GM12878 (cell line): Measurements from ENCODE around the gene CDH5. TPM values are rescaled to one million over a fixed set of nuclear protein-coding genes. Genes with fewer than 3 reads are reported as not detected.

Experiments used
- ATAC-seq: fragments of 200-7000 bp; cut with Tn5 transposase; 3 replicates; pipeline ENCODE4 v1.9.1; 2020; ENCODE audit warnings: mild to moderate bottlenecking, moderate library complexity
- BruUV-seq: library from RNA; stranded (reverse); fragments of 400-500 nt; replicated peaks from 2 replicates; lab custom pipeline; 2021; lab: Mats Ljungman, UMichigan
- CTCF ChIA-PET: fragments of 300-600 bp; sonication (Branson Sonifier 250); formaldehyde crosslinking; extraction: SDS; loops from one replicate; lab custom pipeline; 2021; ENCODE audit warnings: inconsistent platforms; lab: Yijun Ruan, JAX
- POLR2A ChIA-PET: fragments of 350-600 bp; formaldehyde crosslinking; extraction: SDS; loops from one replicate; lab custom pipeline; 2021; ENCODE audit warnings: inconsistent platforms; lab: Charles Lee
- RAD21 ChIA-PET: fragments of 300-600 bp; sonication (Branson Sonifier 250); formaldehyde crosslinking; loops from one replicate; lab custom pipeline; 2023; ENCODE audit warnings: antibody characterized with exemption; ENCODE audit not compliant: unreplicated experiment; lab: Charles Lee
- SMC1A ChIA-PET: fragments of 300-600 bp; sonication (Branson Sonifier 250); formaldehyde crosslinking; loops from one replicate; lab custom pipeline; 2023; ENCODE audit not compliant: unreplicated experiment, uncharacterized antibody; lab: Charles Lee
- DNase-seq: peaks from one replicate; pipeline ENCODE4 v3.0.0-alpha.2; 2011; ENCODE audit warnings: low read depth, low spot score
- FAIRE-seq: peaks from 3 replicates; lab custom pipeline; 2011; peaks lifted over from hg19 to GRCh38; lab: Jason Lieb, UNC
- H2AFZ ChIP-seq: 2 replicates; pipeline ENCODE4 v1.6.0; 2011; ENCODE audit warnings: low read depth, low read length, control low read depth; ENCODE audit not compliant: control insufficient read depth
- H3K27ac ChIP-seq: 2 replicates; pipeline ENCODE4 v1.5.1; 2011; ENCODE audit warnings: control low read depth; ENCODE audit not compliant: control insufficient read depth, insufficient read depth
- H3K27me3 ChIP-seq, 2 experiments: replicated peaks in 1 of 2; 2 replicates each; pipeline versions ENCODE4 v1.6.0 to v1.6.1; 2011; ENCODE audit warnings: low read length in 1 of 2; ENCODE audit not compliant: control insufficient read depth in 2 of 2, insufficient read depth in 2 of 2
- H3K36me3 ChIP-seq, 2 experiments: 2 replicates each; pipeline ENCODE4 v1.5.1; 2011; ENCODE audit warnings: low read length in 1 of 2; ENCODE audit not compliant: control insufficient read depth in 2 of 2, insufficient read depth in 2 of 2
- H3K4me1 ChIP-seq: 2 replicates; pipeline ENCODE4 v1.6.1; 2011; ENCODE audit warnings: mild to moderate bottlenecking, low read length, moderate library complexity, mixed read lengths; ENCODE audit not compliant: control insufficient read depth, insufficient read depth
- H3K4me2 ChIP-seq: 2 replicates; pipeline ENCODE4 v1.6.0; 2011; ENCODE audit warnings: control low read depth; ENCODE audit not compliant: control insufficient read depth, insufficient read depth
- H3K4me3 ChIP-seq: fragments of 200-600 bp; sonication (generic); 2 replicates; pipeline ENCODE4 v1.5.1; 2016
- H3K79me2 ChIP-seq: 2 replicates; pipeline ENCODE4 v1.6.0; 2011; ENCODE audit warnings: low read length; ENCODE audit not compliant: control insufficient read depth, insufficient read depth
- H3K9ac ChIP-seq: 2 replicates; pipeline ENCODE4 v1.8.0; 2011; ENCODE audit warnings: low read length, control low read depth, mixed read lengths; ENCODE audit not compliant: control insufficient read depth, insufficient read depth
- H3K9me3 ChIP-seq: replicated peaks from 3 replicates; pipeline ENCODE4 v1.5.1; 2011; ENCODE audit warnings: mild to moderate bottlenecking, low read length; ENCODE audit not compliant: control insufficient read depth, insufficient read depth
- H4K20me1 ChIP-seq: 2 replicates; pipeline ENCODE4 v1.6.0; 2011; ENCODE audit not compliant: control insufficient read depth, insufficient read depth
- BMI1 ChIP-seq: fragments of 450-650 bp; IDR thresholded peaks from 2 replicates; pipeline ENCODE4 v1.6.1; 2016; ENCODE audit warnings: mild to moderate bottlenecking, moderate library complexity, borderline replicate concordance
- CEBPB ChIP-seq, 2 experiments: fragments of 150-350 bp in 1 of 2; IDR thresholded peaks; 2 replicates each; pipeline ENCODE4 v1.6.1; 2012 to 2014; ENCODE audit warnings: low read depth in 2 of 2, low read length in 2 of 2, borderline replicate concordance in 1 of 2, inconsistent platforms in 1 of 2
- KLF5 ChIP-seq: fragments of 450-650 bp; IDR thresholded peaks from 2 replicates; pipeline ENCODE4 v1.6.1; 2014; ENCODE audit warnings: mild to moderate bottlenecking; ENCODE audit not compliant: partially characterized antibody
- NFXL1 ChIP-seq: fragments of 450-650 bp; IDR thresholded peaks from 2 replicates; pipeline ENCODE4 v1.6.1; 2017; ENCODE audit warnings: antibody characterized with exemption, mild to moderate bottlenecking, borderline replicate concordance
- RBBP5 ChIP-seq: fragments of 200-600 bp; sonication (generic); conservative IDR thresholded peaks from 2 replicates; pipeline ENCODE4 v1.6.1; 2016
- SMAD5 ChIP-seq: IDR thresholded peaks from 2 replicates; pipeline ENCODE4 v1.6.1; 2016; ENCODE audit warnings: antibody characterized with exemption, low read depth
- SREBF2 ChIP-seq: IDR thresholded peaks from 2 replicates; pipeline ENCODE4 v1.6.1; 2012; ENCODE audit warnings: mild to moderate bottlenecking, low read length
- ZNF384 ChIP-seq: IDR thresholded peaks from 2 replicates; pipeline ENCODE4 v1.6.1; 2012; ENCODE audit warnings: low read depth, mild to moderate bottlenecking, low read length, improper control_type of control experiment, borderline replicate concordance
- ZNF622 ChIP-seq: fragments of 450-650 bp; IDR thresholded peaks from 2 replicates; pipeline ENCODE4 v1.6.1; 2017; ENCODE audit warnings: mild to moderate bottlenecking, inconsistent platforms
- WGBS: methylation state at CpG from one replicate; pipeline ENCODE4 v1.1.6; 2016; ENCODE audit warnings: low lambda C conversion rate; ENCODE audit not compliant: insufficient replicate concordance, insufficient coverage; ENCODE audit errors: missing lambda C conversion rate; 5-methylcytosine and 5-hydroxymethylcytosine counted together
- in situ Hi-C: fragments of 300-500 bp; cut with MboI; formaldehyde crosslinking; loops from 9 replicates; pipeline ENCODE4 v1.14.3; 2018; ENCODE audit warnings: mixed read lengths
- intact Hi-C: fragments of 100-400 bp; cut with micrococcal nuclease; formaldehyde crosslinking; loops from one replicate; pipeline ENCODE4 v1.14.2; 2022; ENCODE audit not compliant: unreplicated experiment
- polyA plus RNA-seq, 11 experiments: library from polyadenylated mRNA; depleted of rRNA in 4 of 11; unstranded in 6 of 11; stranded (reverse) in 5 of 11; fragments of >200 nt; fragmentation: Nextera tagmentation in 4 of 11; fragmentation: Illumina TruSeq in 1 of 11; extraction: Ambion mirVana in 4 of 11; extraction: Trizol in 1 of 11; gene quantifications; 1 replicate in 1 of 11; 2 replicates in 10 of 11; pipeline versions ENCODE4 v1.2.1 to v1.2.3, GENCODE V29; 2011 to 2016; ENCODE audit warnings: inconsistent platforms in 2 of 11, missing spikeins in 2 of 11, low read depth in 1 of 11
- total RNA-seq, 4 experiments: library from RNA; depleted of rRNA in 3 of 4; stranded (reverse); fragments of >200 nt in 3 of 4; fragmentation: Illumina TruSeq in 1 of 4; extraction: Trizol in 1 of 4; gene quantifications; 2 replicates each; pipeline versions ENCODE4 v1.2.1 to v1.2.3, GENCODE V29; 2013 to 2021
- TF ChIP-seq, protein P1 (sequence below): fragments of 450-650 bp; IDR thresholded peaks from 2 replicates; pipeline ENCODE4 v1.6.1; 2017; ENCODE audit warnings: mild to moderate bottlenecking, moderate library complexity
- TF ChIP-seq, protein P2 (sequence below): fragments of 150-350 bp; IDR thresholded peaks from 2 replicates; pipeline ENCODE4 v1.6.1; 2016; ENCODE audit warnings: low read depth, low read length
- TF ChIP-seq, protein P3 (sequence below): fragments of 450-650 bp; IDR thresholded peaks from 2 replicates; pipeline ENCODE4 v1.6.1; 2018; ENCODE audit warnings: mild to moderate bottlenecking, low read depth, moderate library complexity; ENCODE audit not compliant: partially characterized antibody
- TF ChIP-seq, protein P4 (sequence below): IDR thresholded peaks from 2 replicates; pipeline ENCODE4 v1.6.1; 2011; ENCODE audit warnings: low read depth, mild to moderate bottlenecking, low read length, moderate library complexity, borderline replicate concordance; ENCODE audit errors: extremely low read depth

Gene CDH5
- total and polyA plus RNA-seq, 10 of the 15 experiments (the other 5 are each of a cell fraction or from before 2014, with no cell fraction given), result not detected

DNA sequence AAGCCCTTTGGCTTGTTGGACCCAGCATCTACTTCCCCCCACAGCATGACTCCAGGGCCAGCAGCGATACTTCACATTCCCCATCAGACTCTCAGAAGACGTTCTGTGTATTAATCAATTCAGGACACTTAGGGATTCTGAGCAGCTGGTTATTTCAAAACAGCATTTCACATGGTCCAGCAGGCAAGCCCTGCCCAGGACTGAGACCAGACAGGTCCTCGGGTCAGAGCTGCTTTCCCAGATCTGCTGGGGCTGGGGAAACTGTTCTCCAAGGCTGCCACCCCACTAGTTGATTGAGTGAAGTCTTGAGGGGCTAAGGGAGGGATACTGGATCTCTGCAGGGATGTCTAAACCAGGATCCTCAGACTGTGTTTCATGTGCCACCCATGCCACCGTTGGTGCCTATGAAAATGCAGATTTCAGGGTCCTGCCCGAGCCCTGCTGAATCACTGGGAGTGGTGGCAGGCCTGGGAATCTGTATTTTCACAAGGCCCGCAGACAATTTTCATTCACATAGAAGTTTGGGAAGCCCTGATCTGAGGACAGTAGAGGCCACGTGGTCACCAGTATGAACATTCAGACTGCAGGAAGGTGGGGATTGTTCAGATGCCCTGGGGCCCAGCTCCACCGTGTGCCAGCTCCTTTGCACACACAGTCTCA lies 40.6 kb upstream of the CDH5 start:
- DNase-seq (no peak), ATAC-seq (no peak), FAIRE-seq (no peak)
- Histone ChIP-seq H3K4me1 (no peaks in the 10 kb centered on the region), H3K4me2 (no peak overlapping the region), H3K9ac (no peak overlapping the region), H2AFZ (no peak overlapping the region), H3K9me3 (no peaks in the 10 kb centered on the region), H3K4me3 (no peak overlapping the region), H3K27me3 (no peaks in the 10 kb centered on the region; a peak in 1 of 4 replicates), H3K27ac (no peak overlapping the region), H4K20me1 (no peaks in the 10 kb centered on the region), H3K36me3 (no peaks in the 10 kb centered on the region), H3K79me2 (no peaks in the 10 kb centered on the region)
- SMC1A ChIA-PET, result no interaction called here
- intact Hi-C loops, result no loop called here
- WGBS, result 35% methylated on average over 8 of the region's 8 CpGs
- CTCF ChIA-PET, result interaction anchor here (1.5 to 1.6 kb wide), 2 partner anchors 16 to 18 kb away, joined by 3 read pairs; no protein-coding TSS in a partner anchor
- RAD21 ChIA-PET, result no interaction called here
- BruUV-seq, result no TSS peak
- POLR2A ChIA-PET, result no interaction called here
- in situ Hi-C loops, result no loop called here
- TF ChIP-seq, protein P1, sequence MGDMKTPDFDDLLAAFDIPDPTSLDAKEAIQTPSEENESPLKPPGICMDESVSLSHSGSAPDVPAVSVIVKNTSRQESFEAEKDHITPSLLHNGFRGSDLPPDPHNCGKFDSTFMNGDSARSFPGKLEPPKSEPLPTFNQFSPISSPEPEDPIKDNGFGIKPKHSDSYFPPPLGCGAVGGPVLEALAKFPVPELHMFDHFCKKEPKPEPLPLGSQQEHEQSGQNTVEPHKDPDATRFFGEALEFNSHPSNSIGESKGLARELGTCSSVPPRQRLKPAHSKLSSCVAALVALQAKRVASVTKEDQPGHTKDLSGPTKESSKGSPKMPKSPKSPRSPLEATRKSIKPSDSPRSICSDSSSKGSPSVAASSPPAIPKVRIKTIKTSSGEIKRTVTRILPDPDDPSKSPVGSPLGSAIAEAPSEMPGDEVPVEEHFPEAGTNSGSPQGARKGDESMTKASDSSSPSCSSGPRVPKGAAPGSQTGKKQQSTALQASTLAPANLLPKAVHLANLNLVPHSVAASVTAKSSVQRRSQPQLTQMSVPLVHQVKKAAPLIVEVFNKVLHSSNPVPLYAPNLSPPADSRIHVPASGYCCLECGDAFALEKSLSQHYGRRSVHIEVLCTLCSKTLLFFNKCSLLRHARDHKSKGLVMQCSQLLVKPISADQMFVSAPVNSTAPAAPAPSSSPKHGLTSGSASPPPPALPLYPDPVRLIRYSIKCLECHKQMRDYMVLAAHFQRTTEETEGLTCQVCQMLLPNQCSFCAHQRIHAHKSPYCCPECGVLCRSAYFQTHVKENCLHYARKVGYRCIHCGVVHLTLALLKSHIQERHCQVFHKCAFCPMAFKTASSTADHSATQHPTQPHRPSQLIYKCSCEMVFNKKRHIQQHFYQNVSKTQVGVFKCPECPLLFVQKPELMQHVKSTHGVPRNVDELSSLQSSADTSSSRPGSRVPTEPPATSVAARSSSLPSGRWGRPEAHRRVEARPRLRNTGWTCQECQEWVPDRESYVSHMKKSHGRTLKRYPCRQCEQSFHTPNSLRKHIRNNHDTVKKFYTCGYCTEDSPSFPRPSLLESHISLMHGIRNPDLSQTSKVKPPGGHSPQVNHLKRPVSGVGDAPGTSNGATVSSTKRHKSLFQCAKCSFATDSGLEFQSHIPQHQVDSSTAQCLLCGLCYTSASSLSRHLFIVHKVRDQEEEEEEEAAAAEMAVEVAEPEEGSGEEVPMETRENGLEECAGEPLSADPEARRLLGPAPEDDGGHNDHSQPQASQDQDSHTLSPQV, result no peak
- TF ChIP-seq, protein P2, sequence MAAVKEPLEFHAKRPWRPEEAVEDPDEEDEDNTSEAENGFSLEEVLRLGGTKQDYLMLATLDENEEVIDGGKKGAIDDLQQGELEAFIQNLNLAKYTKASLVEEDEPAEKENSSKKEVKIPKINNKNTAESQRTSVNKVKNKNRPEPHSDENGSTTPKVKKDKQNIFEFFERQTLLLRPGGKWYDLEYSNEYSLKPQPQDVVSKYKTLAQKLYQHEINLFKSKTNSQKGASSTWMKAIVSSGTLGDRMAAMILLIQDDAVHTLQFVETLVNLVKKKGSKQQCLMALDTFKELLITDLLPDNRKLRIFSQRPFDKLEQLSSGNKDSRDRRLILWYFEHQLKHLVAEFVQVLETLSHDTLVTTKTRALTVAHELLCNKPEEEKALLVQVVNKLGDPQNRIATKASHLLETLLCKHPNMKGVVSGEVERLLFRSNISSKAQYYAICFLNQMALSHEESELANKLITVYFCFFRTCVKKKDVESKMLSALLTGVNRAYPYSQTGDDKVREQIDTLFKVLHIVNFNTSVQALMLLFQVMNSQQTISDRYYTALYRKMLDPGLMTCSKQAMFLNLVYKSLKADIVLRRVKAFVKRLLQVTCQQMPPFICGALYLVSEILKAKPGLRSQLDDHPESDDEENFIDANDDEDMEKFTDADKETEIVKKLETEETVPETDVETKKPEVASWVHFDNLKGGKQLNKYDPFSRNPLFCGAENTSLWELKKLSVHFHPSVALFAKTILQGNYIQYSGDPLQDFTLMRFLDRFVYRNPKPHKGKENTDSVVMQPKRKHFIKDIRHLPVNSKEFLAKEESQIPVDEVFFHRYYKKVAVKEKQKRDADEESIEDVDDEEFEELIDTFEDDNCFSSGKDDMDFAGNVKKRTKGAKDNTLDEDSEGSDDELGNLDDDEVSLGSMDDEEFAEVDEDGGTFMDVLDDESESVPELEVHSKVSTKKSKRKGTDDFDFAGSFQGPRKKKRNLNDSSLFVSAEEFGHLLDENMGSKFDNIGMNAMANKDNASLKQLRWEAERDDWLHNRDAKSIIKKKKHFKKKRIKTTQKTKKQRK, result no peak
- TF ChIP-seq SMAD5 (no peak), SREBF2 (no peak), CEBPB (IDR thresholded peaks at IDR 0.05; ENCODE audit: borderline replicate concordance in 1 of 2, low read depth in 2 of 2, low read length in 2 of 2) (no peak), RBBP5 (no peak), KLF5 (no peak), NFXL1 (no peak), ZNF622 (no peak), ZNF384 (no peak), BMI1 (no peak)
- TF ChIP-seq, protein P3, sequence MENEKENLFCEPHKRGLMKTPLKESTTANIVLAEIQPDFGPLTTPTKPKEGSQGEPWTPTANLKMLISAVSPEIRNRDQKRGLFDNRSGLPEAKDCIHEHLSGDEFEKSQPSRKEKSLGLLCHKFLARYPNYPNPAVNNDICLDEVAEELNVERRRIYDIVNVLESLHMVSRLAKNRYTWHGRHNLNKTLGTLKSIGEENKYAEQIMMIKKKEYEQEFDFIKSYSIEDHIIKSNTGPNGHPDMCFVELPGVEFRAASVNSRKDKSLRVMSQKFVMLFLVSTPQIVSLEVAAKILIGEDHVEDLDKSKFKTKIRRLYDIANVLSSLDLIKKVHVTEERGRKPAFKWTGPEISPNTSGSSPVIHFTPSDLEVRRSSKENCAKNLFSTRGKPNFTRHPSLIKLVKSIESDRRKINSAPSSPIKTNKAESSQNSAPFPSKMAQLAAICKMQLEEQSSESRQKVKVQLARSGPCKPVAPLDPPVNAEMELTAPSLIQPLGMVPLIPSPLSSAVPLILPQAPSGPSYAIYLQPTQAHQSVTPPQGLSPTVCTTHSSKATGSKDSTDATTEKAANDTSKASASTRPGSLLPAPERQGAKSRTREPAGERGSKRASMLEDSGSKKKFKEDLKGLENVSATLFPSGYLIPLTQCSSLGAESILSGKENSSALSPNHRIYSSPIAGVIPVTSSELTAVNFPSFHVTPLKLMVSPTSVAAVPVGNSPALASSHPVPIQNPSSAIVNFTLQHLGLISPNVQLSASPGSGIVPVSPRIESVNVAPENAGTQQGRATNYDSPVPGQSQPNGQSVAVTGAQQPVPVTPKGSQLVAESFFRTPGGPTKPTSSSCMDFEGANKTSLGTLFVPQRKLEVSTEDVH, result no peak
- TF ChIP-seq, protein P4, sequence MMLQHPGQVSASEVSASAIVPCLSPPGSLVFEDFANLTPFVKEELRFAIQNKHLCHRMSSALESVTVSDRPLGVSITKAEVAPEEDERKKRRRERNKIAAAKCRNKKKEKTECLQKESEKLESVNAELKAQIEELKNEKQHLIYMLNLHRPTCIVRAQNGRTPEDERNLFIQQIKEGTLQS, result no peak
